ENCODE measurements around the gene ZNF619.

Gene ZNF619

GRCh38 chr3:40497288-40497687 is 20.4 kb downstream of the ZNF619 start:
- TF ChIP-seq GATA1 (IDR thresholded peaks at IDR 0.05; ENCODE audit: low read depth, low read length): no peak
- no peak for TF ChIP-seq POLR2A (IDR thresholded peaks at IDR 0.05; ENCODE audit: low read length)
- no peak for DNase-seq

GRCh38 chr3:40499952-40500351 is 23.0 kb downstream of the ZNF619 start:
- no peak for DNase-seq
- no peak for TF ChIP-seq POLR2A (IDR thresholded peaks at IDR 0.05; ENCODE audit: low read length)
- TF ChIP-seq GATA1 (IDR thresholded peaks at IDR 0.05; ENCODE audit: low read depth, low read length): no peak

GRCh38 chr3:40502034-40502433 is 25.1 kb downstream of the ZNF619 start:
- TF ChIP-seq GATA1 (IDR thresholded peaks at IDR 0.05; ENCODE audit: low read depth, low read length): no peak
- peak; percentile 24 for TF ChIP-seq POLR2A (IDR thresholded peaks at IDR 0.05; ENCODE audit: low read length)

GRCh38 chr3:40504636-40505430 is 27.9 kb downstream of the ZNF619 start:
- no peak for TF ChIP-seq GATA1 (IDR thresholded peaks at IDR 0.05; ENCODE audit: low read depth, low read length)
- no peak for TF ChIP-seq POLR2A (IDR thresholded peaks at IDR 0.05; ENCODE audit: low read length)
- no peak for DNase-seq

More at GRCh38 chr3:40502034-40502433, 25.1 kb downstream of the ZNF619 start:
- peak; percentile 57 to 87 for DNase-seq

- TF ChIP-seq POLR2A (IDR thresholded peaks at IDR 0.05; ENCODE audit: low read length) (peak; percentile 71), GATA1 (IDR thresholded peaks at IDR 0.05; ENCODE audit: low read depth, low read length) (no peak)
- peak; percentile 74 to 82 for DNase-seq
Observed at GRCh38 chr3:40505599-40506462, 28.9 kb downstream of the ZNF619 start, which contains the start of gene ZNF620. Gene ZNF620, plus strand, starts transcription at chr3:40506039. Its CDS starts 314 bp downstream, at chr3:40506353.

GRCh38 chr3:40511031-40511718 is 34.3 kb downstream of the ZNF619 start:
- no peak for DNase-seq
- TF ChIP-seq POLR2A (IDR thresholded peaks at IDR 0.05; ENCODE audit: low read length) (no peak), GATA1 (IDR thresholded peaks at IDR 0.05; ENCODE audit: low read depth, low read length) (no peak)

- TF ChIP-seq POLR2A (IDR thresholded peaks at IDR 0.05; ENCODE audit: low read length) (no peak), GATA1 (IDR thresholded peaks at IDR 0.05; ENCODE audit: low read depth, low read length) (no peak)
- no peak for DNase-seq
Observed at GRCh38 chr3:40516201-40516600, 39.3 kb downstream of the ZNF619 start.

GRCh38 chr3:40518067-40518466 is 41.1 kb downstream of the ZNF619 start:
- TF ChIP-seq GATA1 (IDR thresholded peaks at IDR 0.05; ENCODE audit: low read depth, low read length) (no peak), POLR2A (IDR thresholded peaks at IDR 0.05; ENCODE audit: low read length) (no peak)
- no peak for DNase-seq

GRCh38 chr3:40518848-40519247 is 41.9 kb downstream of the ZNF619 start:
- TF ChIP-seq GATA1 (IDR thresholded peaks at IDR 0.05; ENCODE audit: low read depth, low read length) (no peak), POLR2A (IDR thresholded peaks at IDR 0.05; ENCODE audit: low read length) (no peak)
- no peak for DNase-seq

- TF ChIP-seq GATA1 (IDR thresholded peaks at IDR 0.05; ENCODE audit: low read depth, low read length) (no peak), POLR2A (IDR thresholded peaks at IDR 0.05; ENCODE audit: low read length) (no peak)
- no peak for DNase-seq
Observed at GRCh38 chr3:40521254-40521653, 44.3 kb downstream of the ZNF619 start.

GRCh38 chr3:40523781-40524180 is 46.9 kb downstream of the ZNF619 start:
- TF ChIP-seq POLR2A (IDR thresholded peaks at IDR 0.05; ENCODE audit: low read length): no peak
- DNase-seq: peak; percentile 20 to 40

- TF ChIP-seq POLR2A (IDR thresholded peaks at IDR 0.05; ENCODE audit: low read length): no peak
- no peak for TF ChIP-seq GATA1 (IDR thresholded peaks at IDR 0.05; ENCODE audit: low read depth, low read length)
- DNase-seq: no peak
Observed at GRCh38 chr3:40524222-40524567, 47.3 kb downstream of the ZNF619 start.

- DNase-seq: peak; percentile 94
Observed at GRCh38 chr3:40524568-40525285, 47.8 kb downstream of the ZNF619 start, which contains the start of gene ZNF621. Gene ZNF621, plus strand, starts transcription at chr3:40524960. Its CDS starts 881 bp downstream, at chr3:40525841.

More at GRCh38 chr3:40524568-40525285, 47.8 kb downstream of the ZNF619 start, which contains the start of gene ZNF621:
- TF ChIP-seq GATA1 (IDR thresholded peaks at IDR 0.05; ENCODE audit: low read depth, low read length) (no peak), POLR2A (IDR thresholded peaks at IDR 0.05; ENCODE audit: low read length) (peak; percentile 93)
